NCI-H1092 (cell line): ENCODE measurements around the gene KAT8.

Experiments
- DNase-seq: peaks from one replicate; lab custom pipeline; 2025; lab: John Stamatoyannopoulos, UW

The KAT8 gene

GRCh38 chr16:31117384-31118222 lies at the start of gene KAT8:
KAT8 (plus strand) TSS chr16:31117664; CDS start chr16:31117682, 18 bp downstream.
- DNase-seq, result peak; percentile 99

DNA sequence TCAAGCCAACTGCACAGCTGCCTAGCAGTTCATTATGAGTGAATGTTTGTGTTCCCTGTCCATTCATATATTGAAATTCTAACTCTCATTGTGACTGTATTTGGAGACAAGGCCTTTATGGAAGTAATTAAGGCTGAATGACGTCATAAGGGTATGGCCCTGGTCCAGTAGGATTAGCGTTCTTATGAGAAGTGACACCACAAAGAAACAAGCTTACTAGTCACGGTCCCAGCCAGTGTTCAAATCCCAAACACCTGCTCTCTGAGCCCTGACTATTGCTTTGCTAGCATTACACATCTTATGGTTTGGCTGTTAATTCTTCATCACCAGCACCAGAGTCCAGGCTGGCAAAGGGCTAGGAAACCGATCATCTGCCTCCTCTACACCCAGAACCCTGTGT lies 45.6 kb upstream of the KAT8 start:
- DNase-seq, result no peak

DNA sequence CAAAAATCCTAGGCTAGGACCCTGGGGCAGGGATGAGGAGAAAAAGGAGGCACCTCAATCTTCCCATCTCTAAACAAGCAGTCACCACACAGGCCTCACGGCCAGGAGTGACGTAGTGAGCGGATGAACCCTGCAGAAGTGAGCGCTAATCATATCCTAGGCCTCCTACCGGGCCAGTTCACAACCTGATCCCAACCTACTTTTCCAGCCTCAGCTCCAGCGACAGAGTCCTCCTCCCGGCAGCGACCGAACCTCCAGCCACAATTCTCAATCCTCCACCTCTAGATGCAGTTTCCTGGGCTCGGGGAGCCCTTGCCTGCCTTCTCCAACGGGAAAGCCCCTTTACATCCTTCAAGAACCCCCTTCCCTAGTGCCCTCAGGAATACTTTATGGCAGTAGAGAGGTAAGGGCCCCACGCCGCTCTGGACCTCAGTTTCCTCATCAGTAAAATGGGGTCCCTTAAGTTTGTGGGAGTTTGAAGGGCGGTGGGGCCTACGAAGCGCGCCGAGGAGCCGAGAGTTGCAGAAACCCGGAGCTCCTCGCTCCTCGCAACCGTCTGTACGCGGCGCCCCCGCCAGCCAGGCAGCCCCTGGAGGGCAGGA lies 44.8 kb upstream of the KAT8 start:
- DNase-seq, result no peak

GRCh38 chr16:31073142-31073969 lies 44.1 kb upstream of the KAT8 start:
- peak; percentile 77 for DNase-seq

DNA sequence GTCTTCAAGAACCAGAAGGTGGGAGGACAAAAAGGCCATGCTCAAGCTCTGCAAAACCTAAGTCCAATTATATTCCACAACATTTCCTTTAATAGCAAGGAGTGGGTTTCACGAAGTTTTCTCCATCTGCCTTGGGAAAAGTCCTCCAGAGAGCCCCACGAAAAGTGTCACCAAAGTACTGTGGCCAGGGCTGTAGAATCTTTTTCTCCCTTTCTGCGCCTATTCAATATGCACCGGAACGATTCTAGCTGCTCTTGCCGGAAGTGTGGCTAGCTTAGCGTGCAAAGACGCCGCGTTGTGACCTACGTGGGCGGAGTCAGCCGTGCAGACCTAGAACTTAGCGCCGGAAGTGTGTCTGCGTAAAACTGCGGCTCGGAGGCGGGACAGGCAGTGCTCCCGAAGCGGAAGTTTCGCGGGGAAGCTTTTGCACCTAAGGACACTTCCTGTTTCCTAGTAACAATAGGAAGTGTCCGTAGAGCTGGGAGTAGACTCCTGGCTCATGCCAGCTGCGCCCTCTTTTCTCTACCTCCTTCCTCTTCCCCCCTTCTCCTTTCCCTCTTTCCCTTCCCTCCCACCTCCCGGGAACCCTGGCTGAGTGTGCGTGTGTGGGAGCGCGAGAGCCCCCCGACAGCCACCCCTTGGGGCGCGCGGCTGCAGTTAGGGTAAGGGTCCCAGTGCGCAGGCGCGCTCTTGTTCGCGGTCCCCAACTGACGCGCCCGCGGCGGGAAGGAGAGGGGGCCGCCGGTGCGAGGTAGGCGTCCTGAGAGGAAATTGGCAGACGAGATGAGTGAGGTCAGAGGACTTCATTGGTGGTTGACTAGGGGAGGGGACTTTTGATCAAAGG lies 43.3 kb upstream of the KAT8 start, which contains the start of the genes ZNF646 and ZNF668:
Gene ZNF646, plus strand, starts transcription at position 453 of the 844 bp plus-strand sequence. CDS start 1,903 bp downstream, outside the sequence.
Gene ZNF668, minus strand, starts transcription at position 271 of the 844 bp plus-strand sequence. CDS start 9,781 bp downstream, outside the sequence.
- peak; percentile 99 for DNase-seq

DNA sequence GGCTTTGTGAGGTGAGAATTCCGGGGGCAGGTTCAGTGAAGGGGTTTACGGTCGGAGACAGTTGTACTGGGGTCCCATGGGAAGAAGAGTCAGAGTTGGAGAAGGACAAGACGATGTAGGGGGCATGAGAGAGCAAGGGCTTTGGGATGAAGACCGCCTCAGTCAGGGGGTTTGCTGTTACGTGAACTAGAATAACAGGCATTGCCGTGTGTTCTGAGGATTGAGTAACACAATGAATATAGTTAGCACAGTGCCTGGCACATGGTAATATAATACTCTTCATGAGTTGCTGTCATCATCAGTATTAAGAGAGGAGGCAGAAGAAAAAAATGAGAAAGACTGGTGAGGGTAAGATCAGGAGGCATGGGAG lies 42.7 kb upstream of the KAT8 start:
- no peak for DNase-seq

GRCh38 chr16:31076319-31076718 lies 41.1 kb upstream of the KAT8 start:
- no peak for DNase-seq

DNA sequence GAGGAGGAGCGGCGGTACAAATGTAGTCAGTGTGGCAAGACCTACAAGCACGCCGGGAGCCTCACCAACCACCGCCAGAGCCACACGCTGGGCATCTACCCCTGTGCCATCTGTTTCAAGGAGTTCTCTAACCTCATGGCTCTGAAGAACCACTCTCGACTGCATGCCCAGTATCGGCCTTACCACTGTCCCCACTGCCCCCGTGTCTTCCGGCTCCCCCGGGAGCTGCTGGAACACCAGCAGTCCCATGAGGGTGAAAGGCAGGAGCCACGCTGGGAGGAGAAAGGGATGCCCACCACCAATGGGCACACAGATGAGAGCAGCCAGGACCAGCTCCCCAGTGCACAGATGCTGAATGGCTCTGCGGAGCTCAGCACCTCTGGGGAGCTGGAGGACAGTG lies 40.4 kb upstream of the KAT8 start:
- DNase-seq, result no peak

DNA sequence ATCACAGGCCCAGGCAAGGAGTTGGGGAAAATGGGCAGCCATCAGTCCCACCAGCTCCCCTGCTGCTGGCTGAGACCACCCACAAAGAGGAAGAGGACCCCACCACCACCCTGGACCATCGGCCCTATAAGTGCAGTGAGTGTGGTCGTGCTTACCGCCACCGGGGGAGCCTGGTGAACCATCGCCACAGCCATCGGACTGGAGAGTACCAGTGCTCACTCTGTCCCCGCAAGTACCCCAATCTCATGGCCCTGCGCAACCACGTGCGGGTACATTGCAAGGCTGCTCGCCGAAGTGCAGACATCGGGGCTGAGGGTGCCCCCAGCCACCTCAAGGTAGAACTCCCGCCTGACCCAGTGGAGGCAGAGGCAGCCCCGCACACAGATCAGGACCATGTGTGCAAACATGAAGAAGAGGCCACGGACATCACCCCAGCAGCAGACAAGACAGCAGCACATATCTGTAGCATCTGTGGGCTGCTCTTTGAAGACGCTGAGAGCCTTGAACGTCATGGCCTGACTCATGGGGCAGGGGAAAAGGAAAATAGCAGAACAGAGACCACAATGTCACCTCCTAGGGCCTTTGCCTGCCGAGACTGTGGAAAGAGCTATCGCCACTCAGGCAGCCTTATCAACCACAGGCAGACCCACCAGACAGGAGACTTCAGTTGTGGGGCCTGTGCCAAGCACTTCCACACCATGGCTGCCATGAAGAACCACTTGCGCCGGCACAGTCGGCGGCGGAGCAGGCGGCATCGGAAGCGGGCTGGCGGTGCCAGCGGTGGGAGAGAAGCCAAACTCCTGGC lies 39.7 kb upstream of the KAT8 start:
- DNase-seq, result no peak

DNA sequence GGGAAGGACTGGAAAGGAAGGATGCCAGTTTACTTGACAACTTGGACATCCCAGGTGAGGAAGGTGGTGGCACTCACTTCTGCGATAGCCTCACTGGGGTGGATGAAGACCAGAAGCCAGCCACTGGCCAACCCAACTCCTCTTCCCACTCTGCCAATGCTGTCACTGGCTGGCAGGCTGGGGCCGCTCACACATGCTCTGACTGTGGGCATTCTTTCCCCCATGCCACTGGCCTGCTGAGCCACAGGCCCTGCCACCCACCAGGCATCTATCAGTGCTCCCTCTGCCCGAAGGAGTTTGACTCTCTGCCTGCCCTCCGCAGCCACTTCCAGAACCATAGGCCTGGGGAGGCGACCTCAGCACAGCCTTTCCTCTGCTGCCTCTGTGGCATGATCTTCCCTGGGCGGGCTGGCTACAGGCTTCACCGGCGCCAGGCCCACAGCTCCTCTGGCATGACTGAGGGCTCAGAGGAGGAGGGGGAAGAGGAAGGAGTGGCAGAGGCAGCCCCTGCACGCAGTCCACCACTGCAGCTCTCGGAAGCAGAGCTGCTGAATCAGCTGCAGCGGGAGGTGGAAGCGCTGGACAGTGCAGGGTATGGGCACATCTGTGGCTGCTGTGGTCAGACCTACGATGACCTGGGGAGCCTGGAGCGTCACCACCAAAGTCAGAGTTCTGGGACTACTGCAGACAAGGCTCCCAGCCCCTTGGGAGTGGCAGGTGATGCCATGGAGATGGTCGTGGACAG lies 38.7 kb upstream of the KAT8 start:
- no peak for DNase-seq

GRCh38 chr16:31079342-31079944 lies 38.0 kb upstream of the KAT8 start:
- no peak for DNase-seq

DNA sequence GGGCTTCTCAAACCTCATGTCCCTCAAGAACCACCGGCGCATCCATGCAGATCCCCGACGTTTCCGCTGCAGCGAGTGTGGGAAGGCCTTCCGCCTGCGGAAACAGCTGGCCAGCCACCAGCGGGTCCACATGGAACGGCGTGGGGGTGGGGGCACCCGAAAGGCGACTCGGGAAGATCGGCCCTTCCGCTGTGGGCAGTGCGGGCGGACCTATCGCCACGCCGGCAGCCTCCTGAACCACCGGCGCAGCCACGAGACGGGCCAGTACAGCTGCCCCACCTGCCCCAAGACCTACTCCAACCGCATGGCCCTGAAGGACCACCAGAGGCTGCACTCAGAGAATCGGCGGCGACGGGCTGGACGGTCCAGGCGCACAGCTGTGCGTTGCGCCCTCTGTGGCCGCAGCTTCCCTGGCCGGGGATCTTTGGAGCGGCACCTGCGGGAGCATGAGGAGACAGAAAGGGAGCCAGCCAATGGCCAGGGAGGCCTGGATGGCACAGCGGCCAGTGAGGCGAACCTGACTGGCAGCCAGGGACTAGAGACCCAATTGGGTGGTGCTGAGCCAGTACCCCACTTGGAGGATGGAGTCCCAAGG lies 37.3 kb upstream of the KAT8 start:
- no peak for DNase-seq

DNA sequence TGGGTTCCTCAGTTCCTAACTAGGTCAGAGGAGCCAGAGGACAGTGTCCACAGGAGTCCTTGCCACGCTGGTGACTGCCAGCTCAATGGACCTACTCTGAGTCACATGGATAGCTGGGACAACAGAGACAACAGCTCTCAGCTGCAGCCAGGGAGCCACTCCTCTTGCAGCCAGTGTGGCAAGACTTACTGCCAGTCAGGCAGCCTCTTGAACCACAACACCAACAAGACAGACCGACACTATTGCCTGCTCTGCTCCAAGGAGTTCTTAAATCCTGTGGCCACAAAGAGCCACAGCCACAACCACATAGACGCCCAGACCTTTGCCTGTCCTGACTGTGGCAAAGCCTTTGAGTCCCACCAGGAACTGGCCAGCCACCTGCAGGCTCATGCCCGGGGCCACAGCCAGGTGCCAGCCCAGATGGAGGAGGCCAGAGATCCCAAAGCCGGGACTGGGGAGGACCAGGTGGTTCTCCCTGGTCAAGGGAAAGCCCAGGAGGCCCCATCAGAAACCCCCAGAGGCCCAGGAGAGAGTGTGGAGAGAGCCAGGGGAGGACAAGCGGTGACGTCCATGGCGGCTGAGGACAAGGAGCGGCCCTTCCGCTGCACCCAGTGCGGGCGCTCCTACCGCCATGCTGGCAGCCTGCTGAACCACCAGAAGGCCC lies 36.6 kb upstream of the KAT8 start:
- no peak for DNase-seq

DNA sequence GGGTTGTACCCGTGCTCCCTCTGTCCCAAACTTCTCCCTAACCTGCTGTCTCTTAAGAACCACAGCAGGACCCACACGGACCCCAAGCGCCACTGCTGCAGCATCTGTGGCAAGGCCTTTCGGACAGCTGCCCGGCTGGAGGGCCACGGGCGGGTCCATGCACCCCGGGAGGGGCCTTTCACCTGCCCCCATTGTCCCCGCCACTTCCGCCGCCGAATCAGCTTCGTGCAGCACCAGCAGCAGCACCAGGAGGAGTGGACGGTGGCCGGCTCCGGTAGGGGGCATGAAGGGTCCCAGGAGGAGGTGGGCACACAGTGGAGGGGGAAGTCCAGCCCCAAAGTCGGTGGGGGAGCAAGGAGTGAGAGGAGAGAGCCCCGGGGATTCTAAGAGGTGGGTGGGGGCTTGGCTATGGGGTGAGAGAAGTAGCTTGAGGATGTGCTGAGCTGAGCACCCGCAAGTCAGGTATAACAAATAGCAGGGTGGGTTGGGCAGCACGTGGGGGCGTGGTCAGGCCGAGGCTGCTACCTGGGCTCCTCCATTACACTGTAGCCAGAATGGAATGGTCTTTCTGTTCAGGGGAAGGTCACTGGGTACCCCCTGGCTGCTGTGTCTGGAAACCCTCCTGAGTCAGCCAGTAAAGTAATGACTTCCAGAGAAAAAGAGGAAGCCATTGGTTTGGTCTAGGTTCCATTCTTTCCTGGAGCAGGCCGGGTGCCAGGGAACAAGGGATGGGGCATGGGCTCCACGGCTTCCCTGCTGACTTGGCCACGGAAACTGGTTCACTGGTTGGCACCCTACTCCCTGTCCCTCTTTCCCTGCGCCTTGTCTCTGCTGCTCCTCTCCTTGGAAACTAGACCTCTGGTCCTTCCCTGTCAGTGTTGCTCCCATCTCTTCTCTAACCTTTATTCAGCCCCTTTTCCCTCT lies 35.8 kb upstream of the KAT8 start:
- DNase-seq, result no peak

GRCh38 chr16:31082368-31083045 lies 35.0 kb upstream of the KAT8 start:
- DNase-seq, result no peak

DNA sequence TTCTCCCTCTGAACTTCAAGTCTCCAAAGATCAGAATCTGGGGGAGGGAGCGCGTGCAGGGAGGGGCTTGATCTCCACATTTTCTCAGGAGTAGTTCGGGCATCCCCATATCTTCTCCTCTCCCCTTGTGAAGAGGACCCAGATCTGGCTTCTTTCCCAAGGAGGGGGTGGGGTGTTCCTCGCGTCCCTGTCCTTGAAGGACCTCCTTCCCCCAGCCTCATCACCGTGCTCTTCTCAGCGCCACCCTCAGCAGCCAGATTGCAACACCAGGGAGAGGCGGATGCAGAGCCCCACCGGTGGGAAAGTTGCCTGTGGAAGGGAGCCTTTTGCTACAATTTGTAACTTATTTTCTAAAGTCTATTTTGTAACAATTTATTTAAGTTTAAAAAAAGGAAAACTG lies 34.4 kb upstream of the KAT8 start:
- DNase-seq, result no peak

DNA sequence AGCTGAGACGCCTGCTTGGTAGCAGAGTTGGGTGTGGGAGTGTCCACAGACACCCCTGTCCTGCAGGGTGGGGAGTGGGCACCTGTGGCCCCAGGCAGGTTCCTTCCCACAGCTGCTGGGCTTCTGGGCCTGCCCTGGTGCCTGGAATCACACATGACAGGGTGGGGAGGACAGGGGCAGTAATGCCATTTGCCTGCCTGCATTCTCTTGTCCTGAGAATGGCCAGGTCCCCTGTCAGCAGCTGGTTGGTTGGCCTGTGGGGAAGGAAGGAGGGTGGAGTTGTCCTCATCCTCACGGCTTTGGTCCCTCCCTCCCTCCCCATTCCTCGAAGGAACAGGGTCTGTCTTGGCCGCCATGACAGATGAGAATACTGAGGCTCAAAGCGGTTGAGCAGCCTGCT lies 33.9 kb upstream of the KAT8 start:
- DNase-seq, result no peak
